Stomach (tissue), 19 donors: ENCODE results near the gene GJA3. TPM values are rescaled to one million over a fixed set of nuclear protein-coding genes. Genes with fewer than 3 reads are reported as not detected.

Experiments used
- DNase-seq, 2 donors: peaks; one replicate each; pipeline versions ENCODE4 v3.0.0 to v3.0.0-alpha.2; 2013 to 2019
- H3K27ac ChIP-seq, 5 donors: fragments of 200-600 bp in 4 of 5; sonication (generic) in 4 of 5; one replicate each; pipeline ENCODE4 v1.5.1; 2013 to 2019; ENCODE audit warnings: mild to moderate bottlenecking in 1 of 5, moderate library complexity in 1 of 5
- H3K27me3 ChIP-seq, 3 donors: fragments of 200-600 bp; sonication (generic); one replicate each; pipeline ENCODE4 v1.5.1; 2017 to 2019; ENCODE audit warnings: mixed run types in 1 of 3
- H3K36me3 ChIP-seq, 4 donors: fragments of 200-600 bp; sonication (generic); 1 replicate in 3 of 4; 2 replicates in 1 of 4; pipeline ENCODE4 v1.5.1; 2016 to 2019
- H3K4me1 ChIP-seq, 4 donors: fragments of 200-600 bp; sonication (generic); one replicate each; pipeline ENCODE4 v1.5.1; 2016 to 2019
- H3K4me3 ChIP-seq, 4 donors: fragments of 200-600 bp; sonication (generic) in 3 of 4; one replicate each; pipeline ENCODE4 v1.5.1; 2016 to 2019; ENCODE audit warnings: mild to moderate bottlenecking in 1 of 4
- H3K9me3 ChIP-seq, 4 donors: fragments of 200-600 bp; sonication (generic); one replicate each; pipeline ENCODE4 v1.5.1; 2016 to 2019
- CTCF ChIP-seq, 7 experiments: fragments of 450-650 bp in 4 of 7; fragments of 200-600 bp in 3 of 7; sonication (generic) in 3 of 7; IDR thresholded peaks; one replicate each; pipeline ENCODE4 v1.5.1; 2016 to 2019; ENCODE audit warnings: antibody characterized with exemption in 7 of 7, control low read depth in 2 of 7, mild to moderate bottlenecking in 1 of 7
- EP300 ChIP-seq: sonication (generic); formaldehyde crosslinking; IDR thresholded peaks from one replicate; pipeline ENCODE4 v1.6.1; 2017; ENCODE audit warnings: antibody characterized with exemption
- POLR2A ChIP-seq, 4 donors: fragments of 450-650 bp; IDR thresholded peaks; one replicate each; pipeline ENCODE4 v1.6.1; 2016; ENCODE audit warnings: antibody characterized with exemption in 4 of 4, control low read depth in 2 of 4, mild to moderate bottlenecking in 1 of 4, moderate library complexity in 1 of 4
- POLR2AphosphoS5 ChIP-seq, 3 donors: sonication (generic); formaldehyde crosslinking; IDR thresholded peaks; one replicate each; pipeline ENCODE4 v1.6.1; 2016; ENCODE audit warnings: antibody characterized with exemption in 3 of 3
- WGBS, 5 donors: extraction: QIAGEN DNeasy Blood & Tissue Kit in 3 of 5; methylation state at CpG; one replicate each; pipeline versions ENCODE4 v1.1.5 to v1.1.7; 2013 to 2018; 5-methylcytosine and 5-hydroxymethylcytosine counted together
- intact Hi-C: fragments of 100-400 bp; cut with DNase I; formaldehyde crosslinking; loops from one replicate; pipeline ENCODE4 v1.15.1; 2023; ENCODE audit warnings: low total_unique reads
- long read RNA-seq, 10 donors: transcript quantifications; one replicate each; lab custom pipeline, GENCODE V29; 2026
- polyA plus RNA-seq, 3 donors: library from polyadenylated mRNA; stranded (reverse); fragments of 200-250 nt; gene quantifications; one replicate each; pipeline ENCODE4 v1.2.3, GENCODE V29; 2013
- total RNA-seq, 5 donors: library from RNA; depleted of rRNA; stranded (reverse); fragments of >200 nt; gene quantifications; one replicate each; pipeline versions ENCODE4 v1.1.0 to v1.2.3, GENCODE V29; 2014 to 2016
- donor health status: healthy with polysubstance abuse.
- donor health status: Bipolar disorder and iron deficiency.
- donor health status: healthy.

Gene GJA3
- under 1 TPM in 1 of 5 donors, not detected in 4; 0.14 TPM for total RNA-seq
- polyA plus RNA-seq, result under 1 TPM in 1 of 3 donors, not detected in 2; 0.13 TPM
- long read RNA-seq, donor 1, result 0 reads
- long read RNA-seq, donor 2, result 0 reads
- long read RNA-seq, donor 3, result 0 reads
- long read RNA-seq, donor 4, result 0 reads
- long read RNA-seq, donor 5, result 0 reads
- long read RNA-seq, donor 6, result 0 reads
- long read RNA-seq, donor 7, result 0 reads
- long read RNA-seq, donor 8, result 0 reads
- long read RNA-seq, donor 9, result 0 reads
- long read RNA-seq, donor 10, result 0 reads

DNA sequence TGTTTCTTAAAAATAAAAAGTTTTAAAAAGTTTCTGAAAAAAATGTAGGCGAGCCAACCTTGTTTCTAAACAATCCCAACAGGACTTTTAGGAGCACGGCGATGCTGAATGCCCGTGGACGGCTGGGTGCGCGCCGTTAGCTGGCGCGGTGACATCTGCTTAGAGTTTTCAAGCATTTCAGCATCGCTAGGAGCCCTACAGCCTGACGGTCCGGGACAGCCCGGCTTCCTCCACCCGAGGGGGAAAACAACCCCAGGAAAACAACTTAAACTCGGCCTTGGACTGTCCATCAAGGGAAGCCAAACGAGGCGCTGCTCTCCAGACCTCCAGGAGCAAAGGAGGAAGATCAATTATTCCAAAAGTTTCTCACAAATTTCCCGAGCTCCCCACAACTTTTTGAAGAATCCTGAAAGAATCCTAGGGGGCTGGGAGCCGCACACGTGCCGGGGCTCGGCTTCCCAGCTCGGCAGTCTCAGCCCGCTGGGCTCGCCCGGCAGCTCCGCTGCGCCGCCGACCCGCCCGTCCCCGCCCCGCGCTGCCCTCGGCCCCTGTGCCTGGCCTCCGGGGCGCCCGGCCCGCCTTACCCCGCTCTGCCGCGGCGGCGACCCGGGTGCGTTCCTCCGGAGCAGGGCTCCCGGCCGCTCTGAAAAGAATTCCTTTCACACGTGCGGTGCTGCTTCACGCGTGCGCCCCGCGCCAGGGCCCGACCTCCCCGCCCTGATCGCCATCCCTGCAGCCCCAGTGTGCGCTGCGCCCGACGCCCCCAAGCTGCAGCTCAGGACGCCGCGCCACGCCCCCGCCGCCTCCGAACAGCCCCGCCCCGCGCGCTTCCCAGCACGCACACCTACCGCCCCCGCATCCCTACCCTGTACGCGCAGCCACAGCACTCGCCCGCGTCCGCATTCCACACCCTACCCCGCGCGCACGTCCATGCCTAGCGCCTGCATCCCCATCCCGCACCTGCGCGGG, at the start of gene GJA3:
GJA3 (minus strand) TSS at position 747 of the 969 bp plus-strand sequence. CDS start 17,764 bp downstream, outside the sequence.
- no peaks in the 10 kb centered on the region for H3K36me3 ChIP-seq
- H3K9me3 ChIP-seq, result no peaks in the 10 kb centered on the region
- H3K4me3 ChIP-seq, result peak within 1 kb of the TSS; percentile 36 to 66 (median 49)
- peaks cover 24 to 91% (median 67%) of the 10 kb centered on the region in 3 donors for H3K27me3 ChIP-seq
- peaks cover 18 to 30% (median 25%) of the 10 kb centered on the region in 4 donors for H3K4me1 ChIP-seq
- H3K27ac ChIP-seq, result no peak within 1 kb of the TSS
- intact Hi-C loops, result no loop called here
- DNase-seq, result peak in 1 of 2 donors; percentile 72
- no peak for TF ChIP-seq POLR2AphosphoS5 (IDR thresholded peaks at IDR 0.05)
- TF ChIP-seq EP300, result no peak
- TF ChIP-seq CTCF (IDR thresholded peaks at IDR 0.05), result no peak
- TF ChIP-seq POLR2A (IDR thresholded peaks at IDR 0.05), result no peak
- WGBS, 5 donors, result 1 to 4% (median 2%) methylated on average over 19 to 93 of the region's 93 CpGs

DNA sequence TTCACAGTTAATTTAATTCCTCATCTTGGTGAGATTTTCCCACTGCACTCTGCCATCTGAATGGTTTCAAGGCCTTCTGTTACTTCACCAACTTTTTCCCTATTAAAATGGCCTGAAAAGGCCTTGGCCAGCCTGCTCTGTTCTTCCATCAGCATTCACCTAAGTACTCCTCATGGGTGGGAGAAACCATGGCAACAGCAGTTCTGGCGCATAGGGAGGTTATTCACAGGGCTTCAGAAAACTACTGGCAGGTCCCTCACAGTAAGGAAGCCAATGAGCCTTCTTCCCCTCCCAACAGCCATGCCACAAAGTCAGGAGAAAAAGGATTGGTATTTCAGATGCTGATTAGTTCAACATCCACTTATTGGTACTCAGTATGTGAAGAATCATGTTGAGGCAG, 49.1 kb upstream of the GJA3 start:
- TF ChIP-seq POLR2AphosphoS5 (IDR thresholded peaks at IDR 0.05), result no peak
- TF ChIP-seq POLR2A (IDR thresholded peaks at IDR 0.05), result no peak
- TF ChIP-seq CTCF (IDR thresholded peaks at IDR 0.05), result no peak
- no peak for TF ChIP-seq EP300
- DNase-seq, result no peak
- Histone ChIP-seq H3K4me3 (no peak overlapping the region), H3K27me3 (peaks cover 0 to 10% (median 0%) of the 10 kb centered on the region in 3 donors), H3K4me1 (no peaks in the 10 kb centered on the region), H3K9me3 (peaks cover 0 to 8% (median 2%) of the 10 kb centered on the region in 4 donors), H3K27ac (no peak overlapping the region), H3K36me3 (no peaks in the 10 kb centered on the region)
- 67 to 88% (median 74%) methylated on average over 1 of the region's 1 CpG for WGBS, 5 donors
- intact Hi-C loops, result no loop called here

- no peak for DNase-seq
- Histone ChIP-seq H3K27me3 (peaks cover 0 to 23% (median 0%) of the 10 kb centered on the region in 3 donors), H3K4me1 (no peaks in the 10 kb centered on the region), H3K9me3 (peaks cover 0 to under 1% (median 0%) of the 10 kb centered on the region in 4 donors), H3K27ac (no peak overlapping the region), H3K4me3 (no peak overlapping the region), H3K36me3 (no peaks in the 10 kb centered on the region)
- intact Hi-C loops, result no loop called here
- TF ChIP-seq POLR2A (IDR thresholded peaks at IDR 0.05) (no peak), CTCF (IDR thresholded peaks at IDR 0.05) (no peak), EP300 (no peak), POLR2AphosphoS5 (IDR thresholded peaks at IDR 0.05) (no peak)
- WGBS, 5 donors, result 67 to 74% (median 72%) methylated on average over 16 of the region's 16 CpGs
Measured at GRCh38 chr13:20206698-20207235, 45.9 kb upstream of the GJA3 start.

- Histone ChIP-seq H3K27me3 (peaks cover 0 to 23% (median 0%) of the 10 kb centered on the region in 3 donors), H3K9me3 (peaks cover 0 to 4% (median 0%) of the 10 kb centered on the region in 4 donors), H3K27ac (no peak overlapping the region), H3K36me3 (no peaks in the 10 kb centered on the region), H3K4me1 (no peaks in the 10 kb centered on the region), H3K4me3 (no peak overlapping the region)
- 68 to 82% (median 80%) methylated on average over 11 of the region's 11 CpGs for WGBS, 5 donors
- no peak for DNase-seq
- no peak for TF ChIP-seq EP300
- intact Hi-C loops, result no loop called here
Measured at GRCh38 chr13:20206065-20206697, 45.3 kb upstream of the GJA3 start.
